ENCODE measurements around the gene MIER1. TPM values are rescaled to one million over a fixed set of nuclear protein-coding genes. Genes with fewer than 3 reads are reported as not detected.
"Not testable (repeated sequence)": the region's sequence is repeated elsewhere in the genome, so short reads cannot be mapped to it uniquely, and the experiment has no call there.

Gene MIER1
- total and polyA plus RNA-seq, 8 donors, result 30.9 to 38.5 (median 34.8) TPM

GRCh38 chr1:66893712-66894111 lies 31.1 kb upstream of the MIER1 start:
- H3K9me3 ChIP-seq, result no peaks in the 10 kb centered on the region
- intact Hi-C loops (cut with DNase I), result no loop called here
- ATAC-seq (no peak), DNase-seq (no peak)
- TF ChIP-seq, protein P1, sequence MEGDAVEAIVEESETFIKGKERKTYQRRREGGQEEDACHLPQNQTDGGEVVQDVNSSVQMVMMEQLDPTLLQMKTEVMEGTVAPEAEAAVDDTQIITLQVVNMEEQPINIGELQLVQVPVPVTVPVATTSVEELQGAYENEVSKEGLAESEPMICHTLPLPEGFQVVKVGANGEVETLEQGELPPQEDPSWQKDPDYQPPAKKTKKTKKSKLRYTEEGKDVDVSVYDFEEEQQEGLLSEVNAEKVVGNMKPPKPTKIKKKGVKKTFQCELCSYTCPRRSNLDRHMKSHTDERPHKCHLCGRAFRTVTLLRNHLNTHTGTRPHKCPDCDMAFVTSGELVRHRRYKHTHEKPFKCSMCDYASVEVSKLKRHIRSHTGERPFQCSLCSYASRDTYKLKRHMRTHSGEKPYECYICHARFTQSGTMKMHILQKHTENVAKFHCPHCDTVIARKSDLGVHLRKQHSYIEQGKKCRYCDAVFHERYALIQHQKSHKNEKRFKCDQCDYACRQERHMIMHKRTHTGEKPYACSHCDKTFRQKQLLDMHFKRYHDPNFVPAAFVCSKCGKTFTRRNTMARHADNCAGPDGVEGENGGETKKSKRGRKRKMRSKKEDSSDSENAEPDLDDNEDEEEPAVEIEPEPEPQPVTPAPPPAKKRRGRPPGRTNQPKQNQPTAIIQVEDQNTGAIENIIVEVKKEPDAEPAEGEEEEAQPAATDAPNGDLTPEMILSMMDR (IDR thresholded peaks at IDR 0.05), result no peak
- H3K27me3 ChIP-seq, result no peaks in the 10 kb centered on the region
- no peaks in the 10 kb centered on the region for H3K36me3 ChIP-seq
- no peak overlapping the region for H3K4me3 ChIP-seq
- H3K27ac ChIP-seq, result no peak overlapping the region
- H3K4me1 ChIP-seq, result no peaks in the 10 kb centered on the region

GRCh38 chr1:66915203-66915602 lies 9.6 kb upstream of the MIER1 start:
- H3K36me3 ChIP-seq; H3K9me3 ChIP-seq; H3K27ac ChIP-seq; ATAC-seq; DNase-seq; H3K27me3 ChIP-seq; intact Hi-C loops (cut with DNase I); H3K4me3 ChIP-seq; H3K4me1 ChIP-seq: not testable (repeated sequence)

- intact Hi-C loops (cut with DNase I), result no loop called here
- no peak for ATAC-seq
- no peaks in the 10 kb centered on the region for H3K27me3 ChIP-seq
- H3K4me1 ChIP-seq, result no peaks in the 10 kb centered on the region
- DNase-seq, result no peak
- no peak overlapping the region for H3K27ac ChIP-seq
- H3K36me3 ChIP-seq, result no peaks in the 10 kb centered on the region
- H3K4me3 ChIP-seq, result no peak overlapping the region
- peaks cover 0 to 5% of the 10 kb centered on the region in 2 donors for H3K9me3 ChIP-seq
- TF ChIP-seq, protein P1 (IDR thresholded peaks at IDR 0.05), result no peak
Observed at GRCh38 chr1:66916320-66916719, 8.5 kb upstream of the MIER1 start.

GRCh38 chr1:66917476-66917875 lies 7.3 kb upstream of the MIER1 start:
- TF ChIP-seq, protein P1 (IDR thresholded peaks at IDR 0.05), result no peak
- ATAC-seq, result no peak
- no peaks in the 10 kb centered on the region for H3K36me3 ChIP-seq

DNA sequence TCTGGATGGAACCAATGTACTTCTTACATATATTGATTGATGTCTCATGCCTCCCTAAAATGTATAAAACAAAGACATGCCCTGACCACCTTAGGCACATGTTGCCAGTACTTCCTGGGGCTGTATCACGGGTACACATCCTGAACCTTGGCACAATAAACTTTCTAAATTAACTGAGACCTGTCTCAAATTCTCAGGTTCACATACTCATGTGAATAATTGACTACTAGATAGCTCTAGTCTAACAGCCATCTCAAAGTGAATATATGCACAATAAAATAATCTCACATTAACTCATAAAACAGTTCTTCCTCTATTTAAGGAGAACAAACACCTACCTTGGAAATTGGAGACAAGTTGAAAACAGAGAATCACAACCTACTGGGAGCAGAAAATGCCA lies 5.7 kb upstream of the MIER1 start:
- H3K36me3 ChIP-seq, result no peaks in the 10 kb centered on the region
- no peaks in the 10 kb centered on the region for H3K27me3 ChIP-seq
- H3K4me1 ChIP-seq, result peaks cover 6 to 14% of the 10 kb centered on the region in 2 donors
- H3K4me3 ChIP-seq, result no peak overlapping the region
- H3K9me3 ChIP-seq, result peaks cover 0 to 5% of the 10 kb centered on the region in 2 donors
- intact Hi-C loops (cut with DNase I), result no loop called here
- TF ChIP-seq, protein P1 (IDR thresholded peaks at IDR 0.05), result no peak
- ATAC-seq (no peak), DNase-seq (no peak)
- H3K27ac ChIP-seq, result no peak overlapping the region

More at GRCh38 chr1:66917476-66917875, 7.3 kb upstream of the MIER1 start:
- no peaks in the 10 kb centered on the region for H3K4me1 ChIP-seq
- H3K27me3 ChIP-seq, result no peaks in the 10 kb centered on the region
- H3K4me3 ChIP-seq, result no peak overlapping the region
- DNase-seq, result no peak
- peaks cover 0 to 5% of the 10 kb centered on the region in 2 donors for H3K9me3 ChIP-seq
- no peak overlapping the region for H3K27ac ChIP-seq
- intact Hi-C loops (cut with DNase I), result no loop called here

GRCh38 chr1:66919828-66920227 lies 5.0 kb upstream of the MIER1 start:
- no peak for DNase-seq
- TF ChIP-seq, protein P1 (IDR thresholded peaks at IDR 0.05), result no peak
- no peaks in the 10 kb centered on the region for H3K27me3 ChIP-seq
- intact Hi-C loops (cut with DNase I), result no loop called here
- peaks cover 6 to 17% of the 10 kb centered on the region in 2 donors for H3K4me1 ChIP-seq
- peaks cover 0 to 5% of the 10 kb centered on the region in 2 donors for H3K9me3 ChIP-seq
- no peaks in the 10 kb centered on the region for H3K36me3 ChIP-seq
- H3K4me3 ChIP-seq, result no peak overlapping the region
- no peak overlapping the region for H3K27ac ChIP-seq
- no peak for ATAC-seq
